ENCODE data around the gene RBP3.
"Not testable (repeated sequence)": the region's sequence is repeated elsewhere in the genome, so short reads cannot be mapped to it uniquely, and the experiment has no call there.

Gene RBP3

GRCh38 chr10:47376522-47377220, 28.5 kb downstream of the RBP3 start:
- no peak for DNase-seq

GRCh38 chr10:47378183-47378510, 30.0 kb downstream of the RBP3 start:
- no peak for DNase-seq

- DNase-seq = no peak
These were observed 30.7 kb downstream of the RBP3 start for GRCh38 chr10:47378606-47379444.

- no peak for DNase-seq
These were observed 31.3 kb downstream of the RBP3 start for GRCh38 chr10:47379445-47379785.

- DNase-seq = no peak
These were observed 31.7 kb downstream of the RBP3 start for GRCh38 chr10:47379901-47380300.

- no peak for DNase-seq
These were observed 32.4 kb downstream of the RBP3 start for GRCh38 chr10:47380341-47381102.

- no peak for DNase-seq
These were observed 32.9 kb downstream of the RBP3 start for GRCh38 chr10:47381103-47381395.

- no peak for DNase-seq
These were observed 33.5 kb downstream of the RBP3 start for GRCh38 chr10:47381427-47382379.

GRCh38 chr10:47383261-47384147, 35.3 kb downstream of the RBP3 start:
- no peak for DNase-seq

- DNase-seq = peak; percentile 31
These were observed 36.2 kb downstream of the RBP3 start, which contains the start of gene ZNF488 for GRCh38 chr10:47384148-47384921. TSS of gene ZNF488 (minus strand) at chr10:47384293. CDS start at chr10:47368829, 15,464 bp downstream.

- DNase-seq = not testable (repeated sequence)
These were observed 37.9 kb downstream of the RBP3 start for GRCh38 chr10:47386104-47386503.

GRCh38 chr10:47388879-47389278, 40.7 kb downstream of the RBP3 start:
- DNase-seq = no peak

GRCh38 chr10:47389619-47390018, 41.5 kb downstream of the RBP3 start:
- DNase-seq = no peak

- DNase-seq = no peak
These were observed 48.2 kb downstream of the RBP3 start for GRCh38 chr10:47396311-47396717.

GRCh38 chr10:47397256-47397655, 49.1 kb downstream of the RBP3 start:
- DNase-seq = no peak

GRCh38 chr10:47400251-47400650, 52.1 kb downstream of the RBP3 start:
- no peak for DNase-seq

- no peak for DNase-seq
These were observed 52.6 kb downstream of the RBP3 start for GRCh38 chr10:47400786-47401185.

GRCh38 chr10:47401210-47401609, 53.0 kb downstream of the RBP3 start:
- no peak for DNase-seq

- no peak for DNase-seq
These were observed 53.9 kb downstream of the RBP3 start for GRCh38 chr10:47401874-47402640.
